Activated T-cell treated with anti-CD3 and anti-CD28 coated beads for 4 hours (primary cell): ENCODE measurements around the gene ERBB3.
A peak's percentile ranks its signal among the peaks of the same experiment; 100 is the strongest.

Source experiments
- DNase-seq: peaks from one replicate; pipeline ENCODE4 v3.0.0-alpha.2; 2020

Gene ERBB3

DNA sequence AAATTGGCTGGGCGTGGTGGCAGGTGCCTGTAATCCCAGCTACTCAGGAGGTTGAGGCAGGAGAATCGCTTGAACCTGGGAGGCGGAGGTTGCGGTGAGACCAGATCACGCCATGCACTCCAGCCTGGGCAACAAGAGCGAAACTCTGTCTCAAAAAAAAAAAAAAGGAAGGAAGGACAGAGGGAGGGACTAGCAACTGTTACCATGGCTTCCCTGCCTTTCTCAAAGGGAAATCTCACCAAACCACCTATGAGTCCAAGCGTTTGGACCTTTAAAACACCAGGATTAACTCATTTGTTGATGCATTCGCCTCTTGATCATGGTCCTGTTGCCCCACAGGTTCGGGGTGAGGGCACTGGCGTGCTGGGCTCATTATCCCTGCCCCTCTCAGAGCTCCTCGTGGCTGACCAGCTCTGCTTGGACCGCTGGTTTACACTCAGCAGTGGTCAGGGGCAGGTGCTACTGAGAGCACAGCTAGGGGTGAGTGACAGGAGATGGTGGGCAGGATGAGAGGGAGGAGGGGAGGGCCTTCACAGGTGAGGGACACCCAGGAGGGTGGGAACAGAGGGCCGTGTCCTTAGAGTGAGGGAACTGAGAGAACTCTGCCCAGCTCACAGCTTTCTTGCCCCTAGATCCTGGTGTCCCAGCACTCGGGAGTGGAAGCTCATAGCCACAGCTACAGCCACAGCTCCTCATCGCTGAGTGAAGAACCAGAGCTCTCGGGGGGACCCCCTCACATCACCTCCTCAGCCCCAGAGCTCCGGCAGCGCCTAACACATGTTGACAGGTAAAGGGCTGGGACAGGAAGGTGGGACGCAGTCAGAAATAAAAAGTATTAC lies 62.2 kb downstream of the ERBB3 start:
- DNase-seq, result no peak

DNA sequence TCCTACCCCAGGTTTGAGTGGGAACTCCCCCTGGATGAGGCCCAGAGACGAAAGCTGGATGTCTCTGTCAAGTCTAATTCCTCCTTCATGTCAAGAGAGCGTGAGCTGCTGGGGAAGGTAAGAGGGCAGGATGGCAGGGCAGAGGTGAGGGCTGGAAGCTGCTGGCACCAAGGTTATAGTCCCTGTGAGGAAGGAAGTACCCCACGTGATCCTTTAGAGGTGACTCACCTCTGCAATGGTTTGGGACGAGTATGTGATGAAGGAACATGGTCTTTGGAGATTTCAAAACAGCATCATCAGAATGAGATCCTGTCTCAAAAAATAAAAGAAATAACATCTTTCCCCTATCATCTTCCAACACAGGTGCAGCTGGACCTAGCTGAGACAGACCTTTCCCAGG lies 63.3 kb downstream of the ERBB3 start:
- DNase-seq, result no peak

- no peak for DNase-seq
Measured at GRCh38 chr12:56143870-56144269, 63.9 kb downstream of the ERBB3 start.

DNA sequence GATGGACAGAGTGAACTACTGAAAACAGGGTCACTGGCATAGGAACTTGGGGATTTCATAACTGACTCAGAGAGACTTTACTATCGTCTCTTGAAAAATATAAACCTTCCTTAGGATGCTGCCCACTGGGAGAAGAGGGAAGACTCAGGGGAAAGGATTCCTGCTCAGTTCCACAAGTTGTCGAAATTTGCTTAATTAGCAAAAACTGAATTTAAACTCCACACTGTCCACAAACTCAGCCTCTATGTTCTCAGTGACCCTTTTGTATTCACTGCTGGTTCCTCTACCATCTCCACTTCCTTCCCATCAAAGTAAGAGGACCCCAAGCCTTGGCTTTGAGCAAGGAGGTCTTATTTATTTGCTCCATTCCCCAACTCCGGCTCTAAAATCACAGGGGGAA lies 65.3 kb downstream of the ERBB3 start:
- no peak for DNase-seq

DNA sequence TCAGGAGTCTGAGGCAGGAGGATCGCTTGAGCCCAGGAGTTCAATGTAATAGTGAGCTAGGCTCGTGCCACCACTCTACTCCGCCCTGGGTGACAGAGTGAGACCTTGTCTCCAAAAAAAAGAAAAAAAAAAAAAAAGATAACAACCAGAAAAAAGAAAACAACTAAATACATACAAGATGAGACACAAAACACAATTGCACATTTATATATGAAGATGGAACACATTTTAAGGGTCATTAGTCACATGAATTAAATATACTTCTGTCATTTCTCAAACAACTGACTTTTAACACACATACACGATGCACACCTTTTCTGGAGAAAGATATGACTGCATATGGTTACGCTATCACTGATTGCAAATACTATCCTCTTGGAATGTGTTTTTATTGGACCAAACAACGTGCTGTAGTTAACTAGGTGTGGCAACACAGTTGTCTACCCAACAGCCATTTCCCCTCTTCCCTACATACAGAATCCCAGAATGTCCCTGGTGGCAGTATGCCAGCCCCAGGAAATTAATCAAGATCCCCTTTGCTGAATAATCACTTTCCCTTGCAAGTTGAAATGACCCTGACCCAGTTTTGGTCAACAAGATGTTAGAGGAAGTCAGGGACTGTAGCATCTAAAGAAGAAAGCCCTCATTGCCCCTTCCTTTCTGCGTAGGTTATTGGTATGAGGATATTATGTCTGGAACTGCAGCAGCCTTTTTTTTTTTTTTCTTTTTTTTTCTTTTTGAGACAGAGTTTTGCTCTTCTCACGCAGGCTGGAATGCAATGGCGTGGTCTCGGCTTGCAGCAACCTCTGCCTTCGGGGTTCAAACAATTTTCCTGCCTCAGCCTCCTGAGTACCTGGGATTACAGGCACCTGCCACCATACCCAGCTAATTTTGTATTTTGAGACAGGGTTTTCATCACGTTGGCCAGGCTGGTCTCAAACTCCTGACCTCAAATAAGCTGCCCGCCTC lies 66.8 kb downstream of the ERBB3 start:
- DNase-seq, result no peak

- no peak for DNase-seq
Measured at GRCh38 chr12:56150563-56150962, 70.6 kb downstream of the ERBB3 start.

DNA sequence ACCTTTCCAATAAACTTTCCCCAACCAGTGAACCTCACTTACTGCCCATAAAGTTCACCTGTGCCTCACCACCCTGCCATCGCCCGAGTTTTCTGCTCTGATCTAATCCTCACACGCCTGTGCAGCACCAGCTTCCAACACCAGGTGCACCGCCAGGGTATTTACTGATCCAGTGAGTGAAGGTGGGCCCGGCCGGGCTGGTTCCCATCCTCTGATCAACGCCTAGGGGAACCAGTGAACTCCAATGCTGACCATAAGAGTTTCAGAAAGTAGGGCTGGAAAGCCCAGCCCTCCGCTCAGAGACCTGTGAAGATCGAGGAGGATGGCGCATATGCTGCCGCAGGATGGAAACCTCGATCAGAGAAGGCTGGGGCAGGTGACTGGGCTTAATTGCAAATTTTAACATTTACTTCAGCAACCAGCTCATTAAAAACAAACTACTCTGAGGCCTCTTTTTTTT lies 71.7 kb downstream of the ERBB3 start:
- DNase-seq, result peak; percentile 43

GRCh38 chr12:56152132-56152755 lies 72.3 kb downstream of the ERBB3 start, which contains the start of gene MYL6B:
MYL6B (plus strand) TSS chr12:56152587; CDS start chr12:56153919, 1,332 bp downstream.
- peak; percentile 88 for DNase-seq
